Measurements from ENCODE around the gene AMPD2. TPM values are rescaled to one million over a fixed set of nuclear protein-coding genes. Genes with fewer than 3 reads are reported as not detected.

AMPD2 gene
- total RNA-seq, 1 donor from 2014 or later: 38.5 TPM

DNA sequence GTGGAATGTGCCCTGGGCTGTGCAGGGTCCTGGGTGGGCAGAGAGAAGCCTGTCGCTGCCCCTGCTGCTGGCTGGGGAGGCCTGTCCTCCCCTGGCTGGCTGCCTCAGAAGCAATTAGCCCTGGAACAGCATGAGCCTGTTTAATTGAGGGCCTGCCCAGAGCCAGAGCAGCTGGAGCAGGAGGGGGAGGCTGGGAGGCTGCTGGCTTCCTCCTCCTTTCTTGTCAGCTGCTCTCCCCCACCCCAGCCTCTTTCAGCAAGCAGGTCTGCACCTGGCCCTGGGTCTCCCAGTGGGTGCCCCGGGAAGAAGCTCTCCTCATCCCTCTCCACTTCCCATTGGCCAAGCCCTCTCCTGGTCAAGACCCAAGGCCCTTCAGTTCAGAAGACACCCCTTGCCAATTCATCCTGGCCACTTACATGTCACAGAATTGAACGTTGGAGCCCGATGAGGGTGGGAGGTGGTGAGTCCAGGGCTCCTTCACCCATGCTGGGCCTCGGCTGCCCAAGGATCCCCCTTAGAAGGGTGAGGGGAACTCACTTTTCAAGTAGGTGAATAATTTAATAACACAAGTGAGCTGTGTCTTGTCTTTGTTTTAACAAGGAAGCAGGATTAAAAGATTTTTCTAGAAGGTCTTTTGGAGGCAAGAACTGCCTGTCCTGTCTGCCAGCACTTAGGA lies 13.2 kb downstream of the AMPD2 start:
- Histone ChIP-seq H3K36me3 (peaks cover 0 to 35% of the 10 kb centered on the region in 2 donors), H3K9me3 (no peaks in the 10 kb centered on the region), H3K27ac (peak overlapping the region; percentile 80), H3K4me3 (no peak overlapping the region), H3K4me1 (peaks cover 40% of the 10 kb centered on the region), H3K27me3 (no peaks in the 10 kb centered on the region)
- intact Hi-C loops (cut with DNase I): loop anchor here (10.0 kb wide), 1 partner anchor 352 kb away; the partner anchor contains the start of gene AHCYL1
- TF ChIP-seq POLR2A (IDR thresholded peaks at IDR 0.05) (no peak), POLR2AphosphoS5 (IDR thresholded peaks at IDR 0.05; ENCODE audit: insufficient read depth in 1 of 2, low read depth in 1 of 2) (peak in 1 of 2 donors; percentile 80)
- TF ChIP-seq, protein P1, sequence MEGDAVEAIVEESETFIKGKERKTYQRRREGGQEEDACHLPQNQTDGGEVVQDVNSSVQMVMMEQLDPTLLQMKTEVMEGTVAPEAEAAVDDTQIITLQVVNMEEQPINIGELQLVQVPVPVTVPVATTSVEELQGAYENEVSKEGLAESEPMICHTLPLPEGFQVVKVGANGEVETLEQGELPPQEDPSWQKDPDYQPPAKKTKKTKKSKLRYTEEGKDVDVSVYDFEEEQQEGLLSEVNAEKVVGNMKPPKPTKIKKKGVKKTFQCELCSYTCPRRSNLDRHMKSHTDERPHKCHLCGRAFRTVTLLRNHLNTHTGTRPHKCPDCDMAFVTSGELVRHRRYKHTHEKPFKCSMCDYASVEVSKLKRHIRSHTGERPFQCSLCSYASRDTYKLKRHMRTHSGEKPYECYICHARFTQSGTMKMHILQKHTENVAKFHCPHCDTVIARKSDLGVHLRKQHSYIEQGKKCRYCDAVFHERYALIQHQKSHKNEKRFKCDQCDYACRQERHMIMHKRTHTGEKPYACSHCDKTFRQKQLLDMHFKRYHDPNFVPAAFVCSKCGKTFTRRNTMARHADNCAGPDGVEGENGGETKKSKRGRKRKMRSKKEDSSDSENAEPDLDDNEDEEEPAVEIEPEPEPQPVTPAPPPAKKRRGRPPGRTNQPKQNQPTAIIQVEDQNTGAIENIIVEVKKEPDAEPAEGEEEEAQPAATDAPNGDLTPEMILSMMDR (IDR thresholded peaks at IDR 0.05): no peak
- DNase-seq (ENCODE audit: extremely low spot score in 2 of 2): peak; percentile 88 to 92

DNA sequence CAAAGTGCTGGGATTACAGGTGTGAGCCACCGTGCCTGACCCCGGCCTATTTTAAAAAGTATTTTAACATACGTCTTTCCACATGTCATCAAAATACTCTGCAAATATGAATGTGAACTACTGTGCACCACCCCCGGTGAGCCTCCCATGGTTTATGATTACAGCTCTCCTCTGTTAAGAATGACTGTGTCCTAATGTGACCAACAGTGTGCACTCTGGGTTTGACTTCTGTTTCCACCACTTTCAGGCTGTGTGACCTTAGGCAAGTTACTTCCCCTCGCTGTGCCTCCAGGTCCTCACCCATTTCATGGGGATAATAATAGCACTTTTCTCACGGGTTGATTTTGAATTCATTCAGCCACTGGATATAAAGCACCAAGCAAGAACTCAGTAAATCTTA lies 14.7 kb downstream of the AMPD2 start:
- H3K27me3 ChIP-seq: no peaks in the 10 kb centered on the region
- peaks cover 0 to 21% of the 10 kb centered on the region in 2 donors for H3K36me3 ChIP-seq
- H3K9me3 ChIP-seq: no peaks in the 10 kb centered on the region
- DNase-seq (ENCODE audit: extremely low spot score in 2 of 2): peak; percentile 37 to 74
- no peak overlapping the region for H3K4me3 ChIP-seq
- H3K4me1 ChIP-seq: peaks cover 40% of the 10 kb centered on the region
- intact Hi-C loops (cut with DNase I): loop anchor here (10.0 kb wide), 1 partner anchor 351 kb away; the partner anchor contains the start of gene AHCYL1
- TF ChIP-seq POLR2AphosphoS5 (IDR thresholded peaks at IDR 0.05; ENCODE audit: insufficient read depth in 1 of 2, low read depth in 1 of 2) (no peak), POLR2A (IDR thresholded peaks at IDR 0.05) (no peak)
- TF ChIP-seq, protein P1 (IDR thresholded peaks at IDR 0.05): no peak
- peak overlapping the region; percentile 51 for H3K27ac ChIP-seq

DNA sequence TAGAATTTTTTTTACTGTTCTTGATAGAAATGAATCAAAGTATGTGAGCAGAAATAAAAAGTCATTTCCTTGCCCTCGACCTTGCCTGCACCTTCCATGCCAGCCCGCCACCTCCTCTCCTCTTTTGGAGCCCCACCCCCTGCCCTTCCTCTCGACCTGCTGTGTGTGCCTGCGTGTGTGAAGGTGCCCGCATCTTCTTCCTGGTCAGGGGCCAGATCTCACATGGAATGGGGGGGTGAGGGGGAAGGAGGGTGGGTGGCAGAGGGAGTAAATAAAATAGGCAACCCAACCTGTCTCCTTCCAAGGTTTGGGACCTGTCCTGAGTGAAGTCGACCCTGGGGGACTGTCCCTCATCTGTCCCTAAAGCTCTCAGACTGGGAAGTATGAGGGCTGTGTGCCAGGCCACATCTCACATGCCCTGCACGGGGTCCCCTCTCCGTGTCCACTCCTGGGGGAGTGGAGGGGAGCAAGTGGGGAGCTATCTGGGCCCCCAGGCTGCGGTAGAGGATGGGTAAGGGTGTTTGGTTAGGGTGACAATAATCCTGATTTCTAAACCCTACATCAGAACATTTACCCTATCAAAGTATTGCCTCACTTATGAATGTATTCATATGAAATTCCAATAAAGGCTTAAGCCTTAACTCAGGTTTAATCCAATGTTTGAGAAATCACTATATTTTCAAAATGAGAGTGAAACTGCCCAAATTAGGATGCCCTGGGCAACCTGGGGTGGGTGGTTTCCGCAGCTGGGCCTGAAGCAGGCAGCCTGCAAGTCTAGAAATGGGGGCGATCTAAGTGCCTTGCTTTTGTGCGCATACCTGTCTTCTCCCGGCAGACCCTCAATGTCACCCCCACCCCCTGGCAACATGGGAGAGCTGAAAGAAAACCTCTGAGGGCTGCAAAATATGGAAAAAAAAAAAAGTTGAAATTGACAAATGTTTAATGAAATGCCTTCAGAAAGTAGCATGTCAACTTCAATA lies 15.4 kb downstream of the AMPD2 start:
- no peaks in the 10 kb centered on the region for H3K27me3 ChIP-seq
- no peaks in the 10 kb centered on the region for H3K9me3 ChIP-seq
- intact Hi-C loops (cut with DNase I): loop anchor here (10.0 kb wide), 1 partner anchor 350 kb away; the partner anchor contains the start of gene AHCYL1
- peak overlapping the region; percentile 67 for H3K27ac ChIP-seq
- H3K36me3 ChIP-seq: peaks cover 0 to 13% of the 10 kb centered on the region in 2 donors
- H3K4me3 ChIP-seq: no peak overlapping the region
- peaks cover 43% of the 10 kb centered on the region for H3K4me1 ChIP-seq
- peak; percentile 74 to 81 for DNase-seq (ENCODE audit: extremely low spot score in 2 of 2)
- TF ChIP-seq POLR2A (IDR thresholded peaks at IDR 0.05) (no peak), POLR2AphosphoS5 (IDR thresholded peaks at IDR 0.05; ENCODE audit: insufficient read depth in 1 of 2, low read depth in 1 of 2) (no peak)
- TF ChIP-seq, protein P1 (IDR thresholded peaks at IDR 0.05): no peak

DNA sequence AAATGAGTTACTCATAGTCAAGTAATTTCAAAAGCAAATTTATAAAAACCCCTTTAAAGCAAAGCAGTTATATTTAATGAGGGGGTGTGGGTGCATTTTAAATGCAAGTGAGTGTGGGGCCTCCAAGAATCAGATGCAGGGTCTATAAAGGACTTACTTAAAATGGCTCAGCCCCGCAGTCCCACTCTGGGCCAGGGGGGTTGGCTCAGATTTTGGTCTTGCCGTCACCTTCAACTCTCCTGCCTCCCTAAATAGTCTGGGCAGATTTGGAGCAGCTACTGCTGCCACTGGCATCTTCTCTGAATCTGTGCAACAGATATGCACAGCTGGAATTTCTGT lies 16.2 kb downstream of the AMPD2 start:
- peak in 1 of 2 donors; percentile 55 for DNase-seq (ENCODE audit: extremely low spot score in 2 of 2)
- no peak overlapping the region for H3K4me3 ChIP-seq
- peaks cover 49% of the 10 kb centered on the region for H3K4me1 ChIP-seq
- TF ChIP-seq POLR2A (IDR thresholded peaks at IDR 0.05) (no peak), POLR2AphosphoS5 (IDR thresholded peaks at IDR 0.05; ENCODE audit: insufficient read depth in 1 of 2, low read depth in 1 of 2) (no peak)
- TF ChIP-seq, protein P1 (IDR thresholded peaks at IDR 0.05): no peak
- H3K9me3 ChIP-seq: no peaks in the 10 kb centered on the region
- intact Hi-C loops (cut with DNase I): loop anchor here (10.0 kb wide), 1 partner anchor 349 kb away; the partner anchor contains the start of gene AHCYL1
- no peaks in the 10 kb centered on the region for H3K27me3 ChIP-seq
- H3K36me3 ChIP-seq: peaks cover 0 to 9% of the 10 kb centered on the region in 2 donors
- peak overlapping the region; percentile 67 for H3K27ac ChIP-seq

All from vagina (tissue), 2 donors.